ENCODE data around the gene IQSEC2.

IQSEC2 gene

DNA sequence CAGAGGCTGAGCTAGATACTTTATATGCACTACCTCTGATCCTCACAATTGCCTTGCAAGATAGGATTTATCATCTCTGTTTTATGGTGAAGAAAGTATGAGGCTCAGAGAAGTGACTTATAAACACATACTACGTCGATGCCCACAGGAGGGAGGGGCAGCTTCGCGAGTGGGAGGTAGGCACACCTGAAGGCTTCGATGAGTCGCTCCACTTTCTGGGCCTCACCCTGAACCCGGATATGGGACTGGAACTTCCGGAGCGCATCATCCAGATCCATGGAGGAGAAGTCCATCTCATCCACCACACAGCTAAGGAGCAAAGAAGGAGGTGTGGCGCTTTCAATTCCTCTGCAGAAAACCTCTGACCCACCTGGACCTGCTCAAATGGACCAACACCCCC is 33.5 kb downstream of the IQSEC2 start:
- Mint-ChIP-seq H3K27me3 (no peaks in the 10 kb centered on the region), H3K4me1 (ENCODE audit: low read depth) (no peaks in the 10 kb centered on the region), H3K4me3 (no peak overlapping the region), H3K9me3 (no peaks in the 10 kb centered on the region), H3K27ac (no peak overlapping the region), H3K36me3 (ENCODE audit: low read depth) (no peaks in the 10 kb centered on the region)

DNA sequence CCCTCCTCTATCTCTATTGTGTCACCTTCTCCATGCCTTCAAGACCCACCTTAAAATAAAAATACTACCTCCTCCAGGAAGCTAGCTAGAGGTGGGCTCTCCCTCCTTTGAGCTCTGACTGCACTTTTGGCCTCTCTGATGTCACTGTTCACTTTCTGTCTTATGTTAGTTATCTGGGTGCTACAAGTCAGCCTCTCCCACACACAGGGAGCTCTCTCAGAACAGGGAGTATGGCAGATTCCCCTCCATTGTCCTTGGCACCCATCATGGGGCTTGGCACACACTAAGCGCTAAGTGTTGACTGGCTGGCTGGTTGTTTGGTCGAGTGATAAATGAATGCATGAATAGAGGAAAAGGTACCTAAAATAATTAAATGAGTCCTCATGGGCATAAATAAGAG is 35.2 kb downstream of the IQSEC2 start:
- Mint-ChIP-seq H3K4me3 (no peak overlapping the region), H3K27me3 (no peaks in the 10 kb centered on the region), H3K4me1 (ENCODE audit: low read depth) (peaks cover 6% of the 10 kb centered on the region), H3K9me3 (no peaks in the 10 kb centered on the region), H3K36me3 (ENCODE audit: low read depth) (no peaks in the 10 kb centered on the region), H3K27ac (no peak overlapping the region)

DNA sequence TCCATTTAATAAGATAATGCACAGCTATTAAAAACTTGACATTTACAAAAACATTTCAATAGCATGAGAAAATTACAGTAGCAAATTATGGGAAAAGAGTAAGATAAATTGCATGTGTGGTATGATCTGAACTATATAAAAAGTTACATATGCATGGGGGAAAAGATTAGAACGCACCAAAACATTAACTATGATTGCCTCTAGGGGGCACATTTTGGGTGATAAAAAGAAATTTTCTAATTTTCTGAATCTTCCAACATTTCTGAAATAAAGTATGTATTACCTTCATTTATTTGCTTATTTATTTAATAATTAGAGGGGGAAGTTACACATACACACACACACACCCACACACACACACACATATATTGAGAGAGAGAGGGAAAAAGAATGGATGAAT is 36.8 kb downstream of the IQSEC2 start:
- Mint-ChIP-seq H3K9me3 (no peaks in the 10 kb centered on the region), H3K27me3 (no peaks in the 10 kb centered on the region), H3K36me3 (ENCODE audit: low read depth) (no peaks in the 10 kb centered on the region), H3K4me3 (no peak overlapping the region), H3K27ac (no peak overlapping the region), H3K4me1 (ENCODE audit: low read depth) (peaks cover 15% of the 10 kb centered on the region)

DNA sequence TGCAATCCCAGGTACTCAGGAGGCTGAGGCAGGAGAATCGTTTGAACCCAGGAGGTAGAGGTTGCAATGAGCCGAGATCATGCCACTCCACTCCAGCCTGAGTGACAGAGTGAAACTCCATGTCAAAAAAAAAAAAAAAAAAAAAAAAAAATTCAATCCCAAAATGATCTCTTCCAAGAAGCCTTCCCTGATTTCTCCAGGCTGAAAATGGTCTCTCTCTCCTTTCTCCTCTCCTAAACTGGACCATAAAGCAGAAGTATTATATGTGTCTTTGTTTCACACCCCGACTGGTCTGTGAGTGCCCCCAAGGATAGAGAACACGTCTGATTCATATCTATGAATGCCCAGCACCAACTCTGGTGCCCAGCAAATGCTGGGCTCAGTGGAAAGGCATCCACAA is 39.1 kb downstream of the IQSEC2 start:
- Mint-ChIP-seq H3K27me3 (no peaks in the 10 kb centered on the region), H3K36me3 (ENCODE audit: low read depth) (no peaks in the 10 kb centered on the region), H3K4me1 (ENCODE audit: low read depth) (peaks cover 25% of the 10 kb centered on the region), H3K27ac (no peak overlapping the region), H3K4me3 (no peak overlapping the region), H3K9me3 (no peaks in the 10 kb centered on the region)

DNA sequence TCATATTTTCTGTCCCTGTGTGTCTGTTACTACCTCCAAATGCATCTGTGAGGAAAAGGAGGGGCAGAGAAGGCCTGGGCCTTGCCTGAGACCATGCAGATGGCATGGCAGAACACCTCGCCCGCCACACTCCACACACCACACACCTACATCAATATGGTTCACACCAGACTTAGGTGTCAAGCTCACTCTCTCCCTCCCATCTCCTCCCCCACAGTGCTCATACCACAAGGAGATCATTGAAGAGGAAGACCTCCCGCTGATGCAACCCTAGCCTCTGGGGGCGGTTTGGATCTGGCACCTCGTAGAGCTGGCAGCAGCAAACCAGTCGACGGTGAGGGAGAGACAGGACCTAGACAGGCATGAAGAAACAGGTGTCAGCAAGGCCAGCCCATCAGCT is 39.8 kb downstream of the IQSEC2 start:
- Mint-ChIP-seq H3K4me3 (no peak overlapping the region), H3K36me3 (ENCODE audit: low read depth) (no peaks in the 10 kb centered on the region), H3K9me3 (no peaks in the 10 kb centered on the region), H3K4me1 (ENCODE audit: low read depth) (peaks cover 25% of the 10 kb centered on the region), H3K27me3 (no peaks in the 10 kb centered on the region), H3K27ac (peak overlapping the region; percentile 45)

DNA sequence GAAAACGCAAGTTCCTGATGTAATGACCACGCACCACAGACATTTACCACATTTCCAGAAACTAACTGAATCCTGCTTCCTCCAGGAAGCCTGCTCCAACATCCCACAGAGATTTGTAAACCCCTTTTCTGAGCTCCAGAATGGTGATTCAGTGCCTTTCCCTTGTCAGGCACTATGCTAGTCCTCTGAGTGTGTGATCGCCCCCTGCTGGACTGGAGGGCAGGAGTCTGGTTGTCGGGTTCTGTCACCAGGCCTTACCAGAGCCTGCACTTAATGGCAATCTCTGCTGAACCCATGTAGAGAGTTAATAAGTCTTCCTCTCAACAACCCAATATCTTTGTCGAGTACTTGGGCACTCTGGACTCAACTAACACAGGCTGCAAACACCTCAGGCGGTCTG is 41.9 kb downstream of the IQSEC2 start:
- Mint-ChIP-seq H3K9me3 (no peaks in the 10 kb centered on the region), H3K27ac (peak overlapping the region; percentile 83), H3K27me3 (no peaks in the 10 kb centered on the region), H3K4me3 (no peak overlapping the region), H3K36me3 (ENCODE audit: low read depth) (no peaks in the 10 kb centered on the region), H3K4me1 (ENCODE audit: low read depth) (peaks cover 25% of the 10 kb centered on the region)

DNA sequence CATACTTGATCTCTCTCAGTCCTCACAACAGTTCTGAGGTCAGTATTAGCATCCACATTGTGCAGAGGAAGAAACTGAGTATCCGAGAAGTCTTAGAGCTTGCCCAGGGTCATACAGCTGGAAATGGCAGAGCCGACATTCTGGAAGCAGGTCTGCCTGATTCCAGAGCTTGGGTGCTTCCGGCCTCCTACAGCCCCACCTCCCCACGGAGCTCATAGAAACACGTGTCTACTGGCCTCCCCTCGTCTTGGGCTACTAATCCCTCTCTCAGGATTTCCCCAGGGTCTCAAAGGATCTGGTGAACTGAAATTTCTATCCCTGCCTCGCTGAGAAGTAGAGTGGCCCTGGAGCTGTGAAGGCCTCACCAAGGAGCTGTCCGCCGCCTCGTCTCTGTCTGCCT is 44.3 kb downstream of the IQSEC2 start:
- no peak overlapping the region for H3K4me3 Mint-ChIP-seq
- H3K9me3 Mint-ChIP-seq, result no peaks in the 10 kb centered on the region
- H3K27ac Mint-ChIP-seq, result no peak overlapping the region
- peaks cover 25% of the 10 kb centered on the region for H3K4me1 Mint-ChIP-seq (ENCODE audit: low read depth)
- no peaks in the 10 kb centered on the region for H3K36me3 Mint-ChIP-seq (ENCODE audit: low read depth)
- no peaks in the 10 kb centered on the region for H3K27me3 Mint-ChIP-seq

DNA sequence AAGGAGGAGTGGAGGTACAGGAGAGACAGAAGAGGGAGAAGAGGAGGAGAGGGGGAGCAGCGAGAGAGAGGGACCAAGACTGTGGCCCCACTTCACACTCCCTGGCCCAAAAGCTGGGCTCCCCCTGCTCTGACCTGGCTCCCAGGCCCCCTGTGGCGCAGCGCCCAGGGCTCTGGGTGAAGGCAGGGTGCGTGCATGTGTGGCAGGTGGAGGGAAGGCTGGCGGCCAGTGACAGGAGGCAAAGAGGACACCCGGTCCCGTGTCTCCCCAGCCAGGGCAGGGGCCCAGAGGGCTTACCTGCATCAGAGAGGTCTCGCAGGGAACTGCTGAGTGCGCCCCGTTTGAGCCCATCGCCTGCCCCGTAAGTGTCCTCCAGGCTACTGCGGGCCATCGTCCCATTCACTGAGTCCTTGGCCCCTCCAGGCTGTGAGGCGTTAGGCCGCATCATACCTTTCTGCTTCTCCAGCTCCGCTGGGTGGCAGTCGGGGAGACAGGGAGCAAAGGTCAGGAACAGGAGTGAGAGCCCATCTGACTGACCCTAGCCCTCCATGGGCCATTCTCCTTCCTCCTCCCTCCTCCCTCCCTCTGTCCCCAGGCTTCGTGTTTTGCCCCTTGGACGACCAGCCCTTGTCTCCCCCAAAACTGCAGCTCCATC is 45.2 kb downstream of the IQSEC2 start:
- H3K4me1 Mint-ChIP-seq (ENCODE audit: low read depth), result peaks cover 19% of the 10 kb centered on the region
- no peak overlapping the region for H3K4me3 Mint-ChIP-seq
- no peaks in the 10 kb centered on the region for H3K27me3 Mint-ChIP-seq
- H3K36me3 Mint-ChIP-seq (ENCODE audit: low read depth), result no peaks in the 10 kb centered on the region
- no peaks in the 10 kb centered on the region for H3K9me3 Mint-ChIP-seq
- no peak overlapping the region for H3K27ac Mint-ChIP-seq

DNA sequence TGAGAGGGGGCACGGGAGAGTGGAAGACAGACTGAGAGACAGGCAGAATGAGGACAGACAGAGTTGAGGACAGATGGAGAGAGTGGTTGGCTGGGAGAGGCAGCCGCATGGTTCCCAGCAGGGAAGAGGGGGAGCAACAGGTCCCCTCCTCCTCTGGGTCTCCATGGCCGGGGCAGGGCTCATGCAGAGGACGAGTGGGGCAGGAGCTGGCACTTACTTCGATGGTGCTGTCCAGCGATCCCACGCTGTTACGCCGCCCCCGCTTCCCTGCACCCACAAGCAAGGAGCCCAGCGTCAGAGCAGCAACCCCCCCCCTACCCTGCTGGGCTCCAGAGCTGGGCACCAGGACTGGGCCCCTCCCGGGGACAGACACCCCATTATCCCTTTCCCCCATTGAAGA is 45.8 kb downstream of the IQSEC2 start:
- H3K4me3 Mint-ChIP-seq, result no peak overlapping the region
- no peaks in the 10 kb centered on the region for H3K9me3 Mint-ChIP-seq
- H3K27me3 Mint-ChIP-seq, result no peaks in the 10 kb centered on the region
- H3K4me1 Mint-ChIP-seq (ENCODE audit: low read depth), result peaks cover 19% of the 10 kb centered on the region
- H3K36me3 Mint-ChIP-seq (ENCODE audit: low read depth), result no peaks in the 10 kb centered on the region
- peak overlapping the region; percentile 31 for H3K27ac Mint-ChIP-seq

DNA sequence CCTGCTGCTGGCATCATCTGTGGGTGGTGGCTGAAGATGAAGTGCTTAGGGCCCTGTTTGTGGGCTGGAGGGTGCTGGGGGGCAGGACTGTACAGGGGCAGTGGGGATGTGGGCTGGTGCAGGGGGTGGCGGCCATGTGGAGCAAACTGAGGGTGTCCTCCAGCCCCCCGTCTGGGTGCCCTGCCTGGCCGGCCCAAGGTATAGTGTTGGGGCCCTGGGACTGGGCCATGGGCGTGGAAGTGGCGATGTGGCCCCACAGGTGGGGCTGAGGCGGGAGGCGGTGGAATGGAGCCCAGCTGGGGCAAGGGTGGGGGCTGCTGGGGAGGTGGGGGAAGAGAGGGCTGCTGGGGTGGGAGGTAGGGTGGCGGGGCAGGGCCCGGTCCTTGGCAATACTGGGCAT is 46.9 kb downstream of the IQSEC2 start:
- Mint-ChIP-seq H3K9me3 (no peaks in the 10 kb centered on the region), H3K27me3 (no peaks in the 10 kb centered on the region), H3K4me1 (ENCODE audit: low read depth) (peaks cover 9% of the 10 kb centered on the region), H3K27ac (no peak overlapping the region), H3K36me3 (ENCODE audit: low read depth) (no peaks in the 10 kb centered on the region), H3K4me3 (no peak overlapping the region)

DNA sequence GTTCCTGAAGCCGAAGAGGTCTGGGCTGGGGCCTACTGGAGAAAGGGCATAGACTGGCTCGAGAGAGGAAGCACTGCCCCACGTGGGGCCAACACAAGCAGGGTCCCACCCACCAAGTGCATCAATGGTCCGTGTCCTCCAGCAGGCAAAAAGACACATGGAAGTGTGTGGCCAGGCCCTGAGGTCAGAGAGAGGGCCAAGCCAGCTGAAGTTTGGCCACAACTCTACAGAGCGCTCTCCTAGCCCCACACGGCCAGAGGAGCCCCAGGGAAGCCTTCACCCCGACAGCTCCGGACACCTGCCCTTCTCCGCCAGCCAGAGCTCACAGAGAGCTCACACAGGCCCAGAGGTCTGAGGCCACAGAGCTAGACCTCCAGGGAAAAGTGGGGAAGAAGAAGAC is 47.8 kb downstream of the IQSEC2 start:
- Mint-ChIP-seq H3K9me3 (no peaks in the 10 kb centered on the region), H3K4me1 (ENCODE audit: low read depth) (no peaks in the 10 kb centered on the region), H3K4me3 (no peak overlapping the region), H3K27ac (no peak overlapping the region), H3K27me3 (no peaks in the 10 kb centered on the region), H3K36me3 (ENCODE audit: low read depth) (no peaks in the 10 kb centered on the region)

DNA sequence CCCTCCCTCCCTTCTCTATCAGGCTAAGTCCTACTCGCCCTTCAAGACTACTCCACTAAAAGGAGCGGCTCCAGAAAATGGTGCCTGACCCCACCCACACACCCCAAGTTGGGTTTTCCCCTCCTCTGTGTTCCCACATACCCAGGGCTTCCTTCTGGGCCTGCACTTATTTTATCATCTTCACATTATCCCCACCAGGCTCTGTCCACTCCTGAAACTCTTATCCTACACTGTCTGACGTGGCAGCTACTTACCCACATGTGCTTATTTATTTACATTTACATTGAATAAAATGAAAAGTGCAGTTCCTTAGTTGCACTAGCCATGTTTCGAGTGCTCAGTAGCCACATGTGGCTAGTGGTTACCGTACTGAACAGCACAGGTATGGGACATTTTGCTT is 51.3 kb downstream of the IQSEC2 start:
- no peaks in the 10 kb centered on the region for H3K9me3 Mint-ChIP-seq
- no peaks in the 10 kb centered on the region for H3K27me3 Mint-ChIP-seq
- H3K27ac Mint-ChIP-seq, result no peak overlapping the region
- peaks cover under 1% of the 10 kb centered on the region for H3K36me3 Mint-ChIP-seq (ENCODE audit: low read depth)
- H3K4me1 Mint-ChIP-seq (ENCODE audit: low read depth), result peaks cover 10% of the 10 kb centered on the region
- no peak overlapping the region for H3K4me3 Mint-ChIP-seq

DNA sequence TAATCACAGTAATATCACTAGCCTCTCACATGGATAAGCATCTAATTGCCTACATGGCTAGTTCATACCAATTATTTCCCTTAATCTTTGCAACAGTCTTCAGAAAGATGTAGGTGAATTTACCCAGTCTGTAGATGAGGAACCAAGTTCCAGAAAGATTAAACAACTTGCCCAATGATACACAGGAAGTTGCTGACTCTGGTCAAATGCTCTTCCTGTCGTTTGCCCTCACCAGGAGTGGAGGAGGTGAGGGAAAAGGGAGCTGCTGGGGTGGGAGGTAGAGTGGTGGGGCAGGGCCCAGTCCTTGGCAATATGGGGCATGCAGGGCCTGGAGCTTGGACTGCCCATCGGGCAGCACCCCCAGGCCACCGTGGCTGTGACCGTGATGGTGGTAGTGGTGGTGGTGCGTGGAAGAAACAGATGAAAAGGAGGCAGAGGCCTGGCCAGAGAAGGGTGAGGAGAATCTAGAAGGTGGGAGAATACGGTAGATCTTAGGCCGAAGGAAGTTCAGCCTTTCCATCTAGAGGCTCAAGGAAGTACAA is 54.1 kb downstream of the IQSEC2 start:
- Mint-ChIP-seq H3K4me3 (no peak overlapping the region), H3K27ac (no peak overlapping the region), H3K9me3 (no peaks in the 10 kb centered on the region), H3K27me3 (no peaks in the 10 kb centered on the region), H3K4me1 (ENCODE audit: low read depth) (peaks cover 26% of the 10 kb centered on the region), H3K36me3 (ENCODE audit: low read depth) (peaks cover 19% of the 10 kb centered on the region)

DNA sequence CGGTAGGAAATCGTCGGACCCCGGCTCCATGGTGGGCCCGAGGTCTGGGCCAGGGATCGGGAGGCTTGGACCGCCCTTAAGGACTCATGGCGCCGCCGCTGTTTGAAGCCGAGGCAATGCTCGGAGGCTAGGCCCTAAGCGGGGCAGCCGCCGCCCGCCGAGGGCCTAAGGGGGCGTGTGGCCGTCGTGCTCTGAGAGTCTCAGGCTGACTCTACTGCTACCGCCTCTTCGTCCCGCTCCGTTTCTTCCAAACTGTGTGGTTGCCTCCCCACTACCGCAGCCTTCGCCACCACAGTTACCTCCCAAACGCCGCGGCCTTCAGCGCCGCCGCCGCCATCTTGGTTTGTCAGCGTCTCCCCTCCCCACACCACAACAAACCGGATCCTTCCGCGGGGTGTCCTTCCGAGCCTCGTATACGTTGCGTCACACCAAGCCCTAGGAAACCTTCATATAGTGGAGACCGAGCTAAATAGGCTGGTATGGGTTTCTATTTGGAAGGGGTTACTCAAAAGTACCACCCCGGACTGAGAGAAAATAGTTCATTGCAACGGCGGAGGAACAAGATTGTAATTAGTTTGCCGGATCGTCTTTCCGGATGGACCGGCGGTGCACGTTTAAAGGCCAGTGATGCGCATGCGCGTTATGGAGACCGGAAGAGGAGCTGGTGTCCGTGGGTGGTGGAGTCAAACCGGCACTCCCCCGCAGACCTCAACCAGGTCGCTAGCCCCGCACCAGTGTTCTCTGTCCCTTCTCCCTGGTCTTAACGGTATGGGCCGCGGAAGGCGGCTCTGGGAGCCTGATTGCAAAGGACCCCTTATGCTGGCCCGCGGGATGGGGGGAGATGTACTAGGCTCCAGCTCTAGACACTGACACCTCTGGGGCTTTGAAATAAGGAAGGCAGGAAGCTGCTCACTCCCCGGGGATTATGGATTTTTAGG is 56.3 kb downstream of the IQSEC2 start, which contains the start of gene KDM5C:
Gene KDM5C (minus strand): TSS at position 348 of the 938 bp plus-strand sequence. CDS start 318 bp downstream, at position 30.
- Mint-ChIP-seq H3K27me3 (no peaks in the 10 kb centered on the region), H3K36me3 (ENCODE audit: low read depth) (peaks cover 19% of the 10 kb centered on the region), H3K4me3 (peak within 1 kb of the TSS; percentile 94), H3K4me1 (ENCODE audit: low read depth) (peaks cover 38% of the 10 kb centered on the region), H3K9me3 (no peaks in the 10 kb centered on the region), H3K27ac (peak within 1 kb of the TSS; percentile 99)

All from stimulated activated naive CD8-positive, alpha-beta T cell treated with anti-CD3 and anti-CD28 coated beads, Interleukin-15, Interleukin-2, amounts not matched to agents 100 ng/mL and 50 ng/mL, for 24 hours (primary cell).